Measurements from ENCODE around the gene ERGIC1.

DNA sequence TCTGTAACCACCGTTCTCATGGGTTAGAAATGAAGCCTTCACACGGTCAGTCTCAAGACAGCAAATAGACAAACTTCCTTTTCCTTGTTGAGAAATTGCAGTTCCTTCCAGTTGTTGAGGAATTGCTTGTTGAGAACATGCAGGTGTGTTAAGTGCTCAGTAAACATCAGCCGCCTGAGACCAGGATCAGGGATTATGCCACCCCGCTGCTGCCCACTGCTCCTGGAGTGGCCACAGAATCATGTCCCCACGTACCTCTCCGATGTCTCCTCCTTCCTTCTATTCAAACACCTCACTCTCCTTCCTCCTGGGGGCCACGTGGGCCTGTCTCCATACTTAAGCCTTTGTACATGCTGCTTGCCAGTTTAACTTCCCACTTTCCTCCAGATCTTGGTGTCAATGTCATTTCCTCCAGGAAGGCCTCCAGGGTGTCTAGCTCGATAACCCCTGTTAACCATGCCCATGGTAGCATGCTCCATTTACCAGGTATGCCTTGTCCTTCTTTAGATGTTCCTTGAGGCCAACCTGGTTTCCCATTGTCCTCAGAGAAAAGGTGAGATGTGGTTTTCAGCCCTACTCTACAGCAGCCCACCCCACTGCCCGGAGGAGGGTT is 91.4 kb downstream of the ERGIC1 start:
- TF ChIP-seq, protein P1, sequence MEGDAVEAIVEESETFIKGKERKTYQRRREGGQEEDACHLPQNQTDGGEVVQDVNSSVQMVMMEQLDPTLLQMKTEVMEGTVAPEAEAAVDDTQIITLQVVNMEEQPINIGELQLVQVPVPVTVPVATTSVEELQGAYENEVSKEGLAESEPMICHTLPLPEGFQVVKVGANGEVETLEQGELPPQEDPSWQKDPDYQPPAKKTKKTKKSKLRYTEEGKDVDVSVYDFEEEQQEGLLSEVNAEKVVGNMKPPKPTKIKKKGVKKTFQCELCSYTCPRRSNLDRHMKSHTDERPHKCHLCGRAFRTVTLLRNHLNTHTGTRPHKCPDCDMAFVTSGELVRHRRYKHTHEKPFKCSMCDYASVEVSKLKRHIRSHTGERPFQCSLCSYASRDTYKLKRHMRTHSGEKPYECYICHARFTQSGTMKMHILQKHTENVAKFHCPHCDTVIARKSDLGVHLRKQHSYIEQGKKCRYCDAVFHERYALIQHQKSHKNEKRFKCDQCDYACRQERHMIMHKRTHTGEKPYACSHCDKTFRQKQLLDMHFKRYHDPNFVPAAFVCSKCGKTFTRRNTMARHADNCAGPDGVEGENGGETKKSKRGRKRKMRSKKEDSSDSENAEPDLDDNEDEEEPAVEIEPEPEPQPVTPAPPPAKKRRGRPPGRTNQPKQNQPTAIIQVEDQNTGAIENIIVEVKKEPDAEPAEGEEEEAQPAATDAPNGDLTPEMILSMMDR (IDR thresholded peaks at IDR 0.05): no peak
- TF ChIP-seq POLR2A (IDR thresholded peaks at IDR 0.05): no peak
